HG03103 (cell line): ENCODE results near the gene SPINK8.
"Not testable (repeated sequence)": the region's sequence is repeated elsewhere in the genome, so short reads cannot be mapped to it uniquely, and the experiment has no call there.

ENCODE experiments used
- ATAC-seq: cut with Tn5 transposase; IDR thresholded peaks from one replicate; pipeline ENCODE4 v1.9.1; 2021; ENCODE audit warnings: low read depth; ENCODE audit not compliant: unreplicated experiment

SPINK8 gene

GRCh38 chr3:48331706-48332435 lies 1.6 kb downstream of the SPINK8 start:
- ATAC-seq: not testable (repeated sequence)

- ATAC-seq: no peak
These were observed 12.5 kb downstream of the SPINK8 start for GRCh38 chr3:48320996-48321395.

GRCh38 chr3:48318713-48319468 lies 14.6 kb downstream of the SPINK8 start:
- ATAC-seq: no peak

GRCh38 chr3:48314542-48314941 lies 18.9 kb downstream of the SPINK8 start:
- ATAC-seq: no peak

- no peak for ATAC-seq
These were observed 26.5 kb downstream of the SPINK8 start for GRCh38 chr3:48306860-48307530.

- ATAC-seq: no peak
These were observed 27.2 kb downstream of the SPINK8 start for GRCh38 chr3:48306290-48306689.

- no peak for ATAC-seq
These were observed 28.1 kb downstream of the SPINK8 start for GRCh38 chr3:48305396-48305795.

GRCh38 chr3:48303021-48303420 lies 30.4 kb downstream of the SPINK8 start:
- ATAC-seq: no peak

- ATAC-seq: peak; percentile 7
These were observed 31.7 kb downstream of the SPINK8 start for GRCh38 chr3:48301800-48302166.

- ATAC-seq: peak; percentile 66
These were observed 32.3 kb downstream of the SPINK8 start, which contains the start of gene NME6 for GRCh38 chr3:48301020-48301799. Gene NME6, minus strand, starts transcription at chr3:48301367.

GRCh38 chr3:48299746-48300712 lies 33.4 kb downstream of the SPINK8 start:
- ATAC-seq: peak; percentile 41

- no peak for ATAC-seq
These were observed 36.2 kb downstream of the SPINK8 start for GRCh38 chr3:48297111-48297810.

GRCh38 chr3:48296699-48297098 lies 36.8 kb downstream of the SPINK8 start:
- no peak for ATAC-seq

GRCh38 chr3:48294611-48295263 lies 38.7 kb downstream of the SPINK8 start:
- no peak for ATAC-seq

GRCh38 chr3:48289659-48290058 lies 43.8 kb downstream of the SPINK8 start:
- no peak for ATAC-seq

- no peak for ATAC-seq
These were observed 46.4 kb downstream of the SPINK8 start for GRCh38 chr3:48287034-48287433.

- no peak for ATAC-seq
These were observed 47.2 kb downstream of the SPINK8 start for GRCh38 chr3:48286308-48286707.

- ATAC-seq: no peak
These were observed 47.8 kb downstream of the SPINK8 start for GRCh38 chr3:48285675-48286074.
